Hematopoietic multipotent progenitor cell treated with erythropoietin and hydrocortisone succinate and interleukin-3 and kit ligand, for 6 days (in vitro differentiated cells): ENCODE results near the gene AZGP1.
"Not testable (repeated sequence)": the region's sequence is repeated elsewhere in the genome, so short reads cannot be mapped to it uniquely, and the experiment has no call there.

ENCODE experiments used
- DNase-seq: peaks from one replicate; pipeline ENCODE4 v3.0.0-alpha.2; 2015

AZGP1 gene

GRCh38 chr7:99996755-99997544 lies 21.1 kb upstream of the AZGP1 start:
- DNase-seq = no peak

- DNase-seq = no peak
These were observed 19.0 kb upstream of the AZGP1 start for GRCh38 chr7:99994819-99995218.

GRCh38 chr7:99992330-99993038 lies 16.7 kb upstream of the AZGP1 start:
- DNase-seq = no peak

GRCh38 chr7:99991543-99991942 lies 15.7 kb upstream of the AZGP1 start:
- not testable (repeated sequence) for DNase-seq

GRCh38 chr7:99990460-99990852 lies 14.6 kb upstream of the AZGP1 start:
- no peak for DNase-seq

GRCh38 chr7:99987846-99988245 lies 12.0 kb upstream of the AZGP1 start:
- no peak for DNase-seq

GRCh38 chr7:99987306-99987705 lies 11.5 kb upstream of the AZGP1 start:
- not testable (repeated sequence) for DNase-seq

GRCh38 chr7:99984593-99984992 lies 8.8 kb upstream of the AZGP1 start:
- DNase-seq = no peak

GRCh38 chr7:99981066-99981465 lies 5.2 kb upstream of the AZGP1 start:
- DNase-seq = not testable (repeated sequence)

GRCh38 chr7:99980448-99980872 lies 4.6 kb upstream of the AZGP1 start:
- DNase-seq = not testable (repeated sequence)

GRCh38 chr7:99979814-99980225 lies 4.0 kb upstream of the AZGP1 start:
- peak; percentile 36 for DNase-seq

GRCh38 chr7:99976626-99977025 lies 795 bp upstream of the AZGP1 start:
- no peak for DNase-seq

- DNase-seq = no peak
These were observed 1.1 kb downstream of the AZGP1 start for GRCh38 chr7:99974681-99975080.

- DNase-seq = not testable (repeated sequence)
These were observed 2.0 kb downstream of the AZGP1 start for GRCh38 chr7:99973817-99974216.

- DNase-seq = no peak
These were observed 4.6 kb downstream of the AZGP1 start for GRCh38 chr7:99971242-99971641.

GRCh38 chr7:99969813-99970212 lies 6.0 kb downstream of the AZGP1 start:
- not testable (repeated sequence) for DNase-seq

- no peak for DNase-seq
These were observed 6.5 kb downstream of the AZGP1 start for GRCh38 chr7:99969298-99969697.

- no peak for DNase-seq
These were observed 17.1 kb downstream of the AZGP1 start for GRCh38 chr7:99958564-99959227.

- no peak for DNase-seq
These were observed 20.6 kb downstream of the AZGP1 start for GRCh38 chr7:99955247-99955646.

- not testable (repeated sequence) for DNase-seq
These were observed 21.2 kb downstream of the AZGP1 start for GRCh38 chr7:99954643-99955042.

- DNase-seq = peak; percentile 48
These were observed 22.2 kb downstream of the AZGP1 start for GRCh38 chr7:99953649-99954048.

- DNase-seq = not testable (repeated sequence)
These were observed 23.2 kb downstream of the AZGP1 start for GRCh38 chr7:99952649-99953048.

- DNase-seq = not testable (repeated sequence)
These were observed 25.0 kb downstream of the AZGP1 start for GRCh38 chr7:99950819-99951218.
